ENCODE results near the gene ASH1L. TPM values are rescaled to one million over a fixed set of nuclear protein-coding genes. Genes with fewer than 3 reads are reported as not detected.

Gene ASH1L
- total and polyA plus RNA-seq, 9 of the 15 experiments (the other 6 are each of a cell fraction or from before 2014, with no cell fraction given) = 2.0 to 23.3 (median 14.6) TPM

GRCh38 chr1:155300553-155301329 is 261.9 kb downstream of the ASH1L start (continued):
- TF ChIP-seq WHSC1 (IDR thresholded peaks at IDR 0.05; ENCODE audit: low read length) (peak; percentile 30), KLF6 (CRISPR knock-in tag; IDR thresholded peaks at IDR 0.05; ENCODE audit: borderline replicate concordance) (no peak), ZBTB11 (CRISPR knock-in tag; IDR thresholded peaks at IDR 0.05) (no peak), PHB2 (IDR thresholded peaks at IDR 0.05; ENCODE audit: low read depth) (no peak), BDP1 (IDR thresholded peaks at IDR 0.05; ENCODE audit: insufficient read depth, insufficient read length) (no peak), FOXP4 (CRISPR knock-in tag; IDR thresholded peaks at IDR 0.05; ENCODE audit: borderline replicate concordance) (no peak), ZC3H4 (CRISPR knock-in tag; IDR thresholded peaks at IDR 0.05; ENCODE audit: borderline replicate concordance) (no peak), MBD2 (IDR thresholded peaks at IDR 0.05; ENCODE audit: borderline replicate concordance, low read depth) (peak; percentile 6; the same call in 1 of the 2 replicates), ZNF408 (CRISPR knock-in tag; IDR thresholded peaks at IDR 0.05; ENCODE audit: low read depth) (no peak), ZNF354B (CRISPR knock-in tag; IDR thresholded peaks at IDR 0.05) (no peak), HCFC1 (IDR thresholded peaks at IDR 0.05; ENCODE audit: low read depth, low read length) (no peak), ZNF76 (CRISPR knock-in tag; IDR thresholded peaks at IDR 0.05; ENCODE audit: borderline replicate concordance) (no peak), L3MBTL2 (IDR thresholded peaks at IDR 0.05) (0 out of 2 replicates have a peak, but pooled peaks have one; percentile 8), ZBTB33 (CRISPR knock-in tag; IDR thresholded peaks at IDR 0.05) (no peak), FOXP1 (CRISPR knock-in tag; IDR thresholded peaks at IDR 0.05) (0 out of 2 replicates have a peak, but pooled peaks have one; percentile 41), TEAD1 (CRISPR knock-in tag; IDR thresholded peaks at IDR 0.05) (peak in 1 of 2 experiments; percentile 33; a peak in 1 of 4 replicates)
